Pancreas (tissue), 10 donors: ENCODE results near the gene SPAG17. TPM values are rescaled to one million over a fixed set of nuclear protein-coding genes. Genes with fewer than 3 reads are reported as not detected.

ENCODE experiments used
- ATAC-seq, 4 donors: fragments of 200-7000 bp; cut with Tn5 transposase; one replicate each; pipeline versions ENCODE4 v1.8.0 to v1.9.1; 2020; ENCODE audit warnings: mild to moderate bottlenecking in 4 of 4, moderate library complexity in 4 of 4
- DNase-seq, 6 donors: peaks; one replicate each; pipeline ENCODE4 v3.0.0-alpha.2; 2020
- FAIRE-seq: peaks from 2 replicates; lab custom pipeline; 2012; peaks lifted over from hg19 to GRCh38; lab: Jason Lieb, UNC
- H3K27ac ChIP-seq, 4 donors: fragments of 200-600 bp; sonication (generic); 1 replicate in 3 of 4; 2 replicates in 1 of 4; pipeline versions ENCODE4 v1.5.0 to v1.8.0; 2020
- H3K27me3 ChIP-seq, 4 donors: fragments of 200-600 bp; one replicate each; pipeline ENCODE4 v1.8.0; 2021
- H3K36me3 ChIP-seq, 3 donors: fragments of 200-600 bp; sonication (generic) in 1 of 3; one replicate each; pipeline versions ENCODE4 v1.5.0 to v1.8.0; 2020 to 2021
- H3K4me1 ChIP-seq, 3 donors: fragments of 200-600 bp; one replicate each; pipeline ENCODE4 v1.8.0; 2021
- H3K4me3 ChIP-seq, 4 donors: fragments of 200-600 bp; sonication (generic) in 2 of 4; one replicate each; pipeline versions ENCODE4 v1.5.0 to v1.8.0; 2020 to 2021
- H3K9me3 ChIP-seq, 4 donors: fragments of 200-600 bp; one replicate each; pipeline ENCODE4 v1.8.0; 2021
- CTCF ChIP-seq, 4 donors: fragments of 200-600 bp; sonication (generic) in 3 of 4; IDR thresholded peaks; one replicate each; pipeline versions ENCODE4 v1.5.0 to v1.8.0; 2021; ENCODE audit warnings: antibody characterized with exemption in 4 of 4
- WGBS, 2 donors: extraction: QIAGEN DNeasy Blood & Tissue Kit; methylation state at CpG; one replicate each; pipeline ENCODE4 v1.1.7; 2013; 5-methylcytosine and 5-hydroxymethylcytosine counted together
- intact Hi-C, 3 donors: fragments of 100-400 bp; cut with DNase I; formaldehyde crosslinking; loops; one replicate each; pipeline versions ENCODE4 v1.11.1 to v1.14.2; 2022
- polyA plus RNA-seq, 2 donors: library from polyadenylated mRNA; stranded (reverse); fragments of 200-250 nt; gene quantifications; one replicate each; pipeline ENCODE4 v1.2.3, GENCODE V29; 2013
- total RNA-seq, 6 donors: library from RNA; stranded (reverse); fragmentation: NEBNext Ultra II Directional in 4 of 6; extraction: Animal tissue kit (Norgen Biotek cat#: 25700) in 4 of 6; gene quantifications; one replicate each; pipeline versions ENCODE4 v1.2.1 to v1.2.4, GENCODE V29; 2021 to 2023
- donor health status: healthy with polysubstance abuse.
- donor health status: DM: no; HTN: no; CAD: no; lungs with moderate emphysema.
- donor health status: DM: no; HTN: no; CAD: no.
- donor health status: control.
- donor health status: control.
- donor health status: Bipolar disorder and iron deficiency.
- donor health status: DM: yes; HTN: yes; CAD: no.
- donor health status: DM: no; HTN: no; CAD: no.
- donor health status: DM: no; HTN: no; CAD: no.
- donor health status: DM: yes; HTN: yes; CAD: no.

The SPAG17 gene
- total and polyA plus RNA-seq, 8 donors: 0.61 to 3.5 (median 1.2) TPM

GRCh38 chr1:118032883-118033282, 152.1 kb downstream of the SPAG17 start:
- no peak for TF ChIP-seq CTCF (IDR thresholded peaks at IDR 0.05)
- 92 to 94% methylated on average over 1 of the region's 1 CpG for WGBS, 2 donors
- intact Hi-C loops: no loop called here
- Histone ChIP-seq H3K4me1 (no peaks in the 10 kb centered on the region), H3K27me3 (no peaks in the 10 kb centered on the region), H3K4me3 (no peak overlapping the region), H3K9me3 (no peaks in the 10 kb centered on the region), H3K27ac (no peak overlapping the region), H3K36me3 (no peaks in the 10 kb centered on the region)
- FAIRE-seq (no peak), DNase-seq (no peak), ATAC-seq (no peak)

- 54 to 59% methylated on average over 1 of the region's 1 CpG for WGBS, 2 donors
- Histone ChIP-seq H3K36me3 (no peaks in the 10 kb centered on the region), H3K4me3 (no peak overlapping the region), H3K27ac (no peak overlapping the region), H3K27me3 (no peaks in the 10 kb centered on the region), H3K9me3 (no peaks in the 10 kb centered on the region), H3K4me1 (no peaks in the 10 kb centered on the region)
- DNase-seq: no peak
- FAIRE-seq: no peak
- no peak for ATAC-seq
- no peak for TF ChIP-seq CTCF (IDR thresholded peaks at IDR 0.05)
- intact Hi-C loops: no loop called here
Measured at GRCh38 chr1:118028267-118028666, 156.8 kb downstream of the SPAG17 start.

GRCh38 chr1:118023199-118023598, 161.8 kb downstream of the SPAG17 start:
- FAIRE-seq: no peak
- Histone ChIP-seq H3K9me3 (no peaks in the 10 kb centered on the region), H3K36me3 (no peaks in the 10 kb centered on the region), H3K4me1 (no peaks in the 10 kb centered on the region), H3K27ac (no peak overlapping the region), H3K27me3 (no peaks in the 10 kb centered on the region), H3K4me3 (no peak overlapping the region)
- TF ChIP-seq CTCF (IDR thresholded peaks at IDR 0.05): no peak
- intact Hi-C loops: no loop called here
- 53 to 56% methylated on average over 3 of the region's 3 CpGs for WGBS, 2 donors
- no peak for ATAC-seq
- DNase-seq: no peak

GRCh38 chr1:118021668-118022067, 163.4 kb downstream of the SPAG17 start:
- intact Hi-C loops: no loop called here

More at GRCh38 chr1:118021668-118022067, 163.4 kb downstream of the SPAG17 start:
- Histone ChIP-seq H3K9me3 (no peaks in the 10 kb centered on the region), H3K27ac (no peak overlapping the region), H3K36me3 (no peaks in the 10 kb centered on the region), H3K4me3 (no peak overlapping the region), H3K27me3 (no peaks in the 10 kb centered on the region), H3K4me1 (no peaks in the 10 kb centered on the region)
- FAIRE-seq: no peak
- 42 to 58% methylated on average over 1 of the region's 1 CpG for WGBS, 2 donors
- no peak for TF ChIP-seq CTCF (IDR thresholded peaks at IDR 0.05)
- no peak for ATAC-seq
- no peak for DNase-seq
